SK-N-SH treated with all-trans-retinoic acid at 6 μM for 48 hours (cell line): Measurements from ENCODE around the gene PPIG.

Experiments
- CREB5 ChIP-seq: fragments of 250-450 bp; sonication (Bioruptor Pico); IDR thresholded peaks from 2 replicates; pipeline ENCODE4 v1.5.1; 2020; ENCODE audit warnings: low read depth, mild to moderate bottlenecking, moderate library complexity
- OSR1 ChIP-seq: fragments of 250-450 bp; sonication (Bioruptor Pico); IDR thresholded peaks from 2 replicates; pipeline ENCODE4 v1.8.0; 2022; ENCODE audit warnings: moderate library complexity, mild to moderate bottlenecking, inconsistent platforms
- POU6F1 ChIP-seq: fragments of 250-450 bp; sonication (Bioruptor Pico); IDR thresholded peaks from 2 replicates; pipeline ENCODE4 v1.8.0; 2021; ENCODE audit warnings: low read depth, mild to moderate bottlenecking, moderate library complexity, borderline replicate concordance
- TOX ChIP-seq: fragments of 250-450 bp; sonication (Bioruptor Pico); IDR thresholded peaks from 2 replicates; pipeline ENCODE4 v1.8.0; 2021; ENCODE audit warnings: mild to moderate bottlenecking, moderate library complexity, borderline replicate concordance

GRCh38 chr2:169613876-169614275, 29.7 kb downstream of the PPIG start:
- TF ChIP-seq TOX (CRISPR knock-in tag) (no peak), CREB5 (CRISPR knock-in tag) (no peak), OSR1 (CRISPR knock-in tag) (no peak), POU6F1 (CRISPR knock-in tag) (no peak)
